K562 (cell line): Measurements from ENCODE around the gene EPO. TPM values are rescaled to one million over a fixed set of nuclear protein-coding genes. Genes with fewer than 3 reads are reported as not detected.

ENCODE experiments used
- ATAC-seq: fragments of 200-7000 bp; cut with Tn5 transposase; 3 replicates; pipeline ENCODE4 v1.9.1; 2020; ENCODE audit warnings: moderate library complexity
- BruUV-seq: library from RNA; stranded (reverse); fragments of 400-500 nt; replicated peaks from 2 replicates; lab custom pipeline; 2021; lab: Mats Ljungman, UMichigan
- CTCF ChIA-PET: fragments of 300-600 bp; formaldehyde crosslinking; extraction: SDS; loops from one replicate; lab custom pipeline; 2021; ENCODE audit warnings: low intra/inter-chr PET ratio; lab: Yijun Ruan, JAX
- POLR2A ChIA-PET: fragments of 300-600, 350-650 bp; sonication (Branson Sonifier 250); formaldehyde crosslinking; extraction: SDS; loops from one replicate; lab custom pipeline; 2021; ENCODE audit warnings: antibody characterized with exemption, inconsistent platforms; lab: Yijun Ruan, JAX
- DNase-seq, 4 experiments: peaks; one replicate each; pipeline versions ENCODE4 v3.0.0 to v3.0.0-alpha.2; 2011 to 2018; ENCODE audit warnings: low spot score in 3 of 4, mixed read lengths in 3 of 4; ENCODE audit errors: extremely low read depth in 1 of 4
- FAIRE-seq: peaks from 2 replicates; lab custom pipeline; 2011; peaks lifted over from hg19 to GRCh38; lab: Jason Lieb, UNC
- H2AFZ ChIP-seq: 2 replicates; pipeline ENCODE4 v1.6.0; 2011; ENCODE audit warnings: low read depth, low read length, control low read depth, inconsistent platforms
- H3K27ac ChIP-seq: fragments of 200-600 bp; 3 replicates; pipeline ENCODE4 v1.8.0; 2011; ENCODE audit warnings: low read depth, mild to moderate bottlenecking, control low read depth, inconsistent platforms, low read length, moderate library complexity, mixed read lengths; ENCODE audit errors: extremely low read depth
- H3K27me3 ChIP-seq, 2 experiments: fragments of 300-600 bp in 1 of 2; 2 replicates in 1 of 2; 3 replicates in 1 of 2; pipeline versions ENCODE4 v1.6.0 to v1.8.0; 2011; ENCODE audit warnings: inconsistent platforms in 2 of 2, low read length in 2 of 2, mild to moderate bottlenecking in 1 of 2, mixed read lengths in 1 of 2, moderate library complexity in 1 of 2; ENCODE audit not compliant: control insufficient read depth in 2 of 2, insufficient read depth in 2 of 2
- H3K36me3 ChIP-seq: fragments of 300-600 bp; 3 replicates; pipeline ENCODE4 v1.8.0; 2011; ENCODE audit warnings: mild to moderate bottlenecking, low read length, inconsistent platforms; ENCODE audit not compliant: control insufficient read depth, insufficient read depth
- H3K4me1 ChIP-seq, 2 experiments: fragments of 200-600 bp in 1 of 2; replicated peaks in 1 of 2; 2 replicates in 1 of 2; 3 replicates in 1 of 2; pipeline versions ENCODE4 v1.5.1 to v1.8.0; 2011; ENCODE audit warnings: inconsistent platforms in 2 of 2, low read length in 2 of 2, mild to moderate bottlenecking in 1 of 2, mixed read lengths in 1 of 2, moderate library complexity in 1 of 2; ENCODE audit not compliant: control insufficient read depth in 2 of 2, insufficient read depth in 2 of 2
- H3K4me2 ChIP-seq: 2 replicates; pipeline ENCODE4 v1.6.1; 2011; ENCODE audit warnings: low read length, control low read depth, inconsistent platforms, mixed read lengths; ENCODE audit not compliant: insufficient read depth
- H3K4me3 ChIP-seq: fragments of 200-600 bp; sonication (generic), shearing (Covaris generic); 2 replicates; pipeline ENCODE4 v1.5.1; 2016; ENCODE audit warnings: control low read depth, inconsistent platforms
- H3K79me2 ChIP-seq: fragments of 200-600 bp; 3 replicates; pipeline ENCODE4 v1.8.0; 2011; ENCODE audit warnings: low read length, inconsistent platforms; ENCODE audit not compliant: control insufficient read depth, insufficient read depth
- H3K9ac ChIP-seq, 2 experiments: 2 replicates each; pipeline versions ENCODE4 v1.6.0 to v1.6.1; 2011; ENCODE audit warnings: low read depth in 2 of 2, low read length in 2 of 2, control low read depth in 1 of 2, inconsistent platforms in 1 of 2, mild to moderate bottlenecking in 1 of 2, mixed read lengths in 1 of 2; ENCODE audit not compliant: insufficient read depth in 1 of 2
- H3K9me1 ChIP-seq: one replicate; pipeline ENCODE4 v1.6.0; 2011; ENCODE audit warnings: inconsistent platforms, mild to moderate bottlenecking, low read length, moderate library complexity; ENCODE audit not compliant: control insufficient read depth, insufficient read depth
- H3K9me3 ChIP-seq: replicated peaks from 2 replicates; pipeline ENCODE4 v1.5.1; 2011; ENCODE audit warnings: low read depth, low read length, inconsistent platforms; ENCODE audit not compliant: control insufficient read depth, insufficient read depth
- H4K20me1 ChIP-seq: replicated peaks from 2 replicates; pipeline ENCODE4 v1.6.1; 2011; ENCODE audit warnings: low read length, inconsistent platforms, mixed read lengths; ENCODE audit not compliant: control insufficient read depth, insufficient read depth
- CBFB ChIP-seq: sonication (generic); formaldehyde crosslinking; IDR thresholded peaks from 2 replicates; pipeline ENCODE4 v1.4.0; 2020; ENCODE audit warnings: mild to moderate bottlenecking, missing genetic modification reagents
- ELF4 ChIP-seq: fragments of 450-650 bp; formaldehyde crosslinking; IDR thresholded peaks from 2 replicates; pipeline ENCODE4 v1.4.0; 2022; ENCODE audit warnings: missing genetic modification characterization
- EP400 ChIP-seq: fragments of 450-650 bp; IDR thresholded peaks from 2 replicates; pipeline ENCODE4 v1.6.1; 2017; ENCODE audit warnings: antibody characterized with exemption, mild to moderate bottlenecking, moderate library complexity
- ETV5 ChIP-seq: sonication (generic); formaldehyde crosslinking; IDR thresholded peaks from 2 replicates; pipeline ENCODE4 v1.4.0; 2020; ENCODE audit warnings: low read depth, mild to moderate bottlenecking, missing genetic modification reagents
- GTF2E2 ChIP-seq: fragments of 200-800 bp; sonication (Bioruptor generic); IDR thresholded peaks from 2 replicates; pipeline ENCODE4 v1.6.1; 2016; ENCODE audit warnings: missing genetic modification characterization, missing compliant biosample characterization
- HLTF ChIP-seq: fragments of 450-650 bp; IDR thresholded peaks from 2 replicates; pipeline ENCODE4 v1.6.1; 2016
- MXI1 ChIP-seq: IDR thresholded peaks from 2 replicates; pipeline ENCODE4 v1.6.1; 2011; ENCODE audit warnings: low read depth, mild to moderate bottlenecking, improper control_type of control experiment, low read length
- NFATC3 ChIP-seq: fragments of 450-650 bp; IDR thresholded peaks from 2 replicates; pipeline ENCODE4 v1.6.1; 2017; ENCODE audit warnings: mild to moderate bottlenecking
- PML ChIP-seq: IDR thresholded peaks from 2 replicates; pipeline ENCODE4 v1.6.1; 2012; ENCODE audit warnings: low read length, inconsistent platforms
- POLR2AphosphoS5 ChIP-seq: IDR thresholded peaks from 2 replicates; pipeline ENCODE4 v1.6.1; 2011; ENCODE audit warnings: mild to moderate bottlenecking, low read depth, low read length, moderate library complexity; ENCODE audit not compliant: control insufficient read depth, insufficient read depth
- SLC30A9 ChIP-seq: fragments of 250-450 bp; sonication (Bioruptor Pico); IDR thresholded peaks from 2 replicates; pipeline ENCODE4 v1.8.0; 2022; ENCODE audit warnings: mild to moderate bottlenecking, moderate library complexity
- SPI1 ChIP-seq: IDR thresholded peaks from 2 replicates; pipeline ENCODE4 v1.6.1; 2011; ENCODE audit warnings: low read depth, low read length, control low read depth, borderline replicate concordance
- ZNF121 ChIP-seq: sonication (generic); formaldehyde crosslinking; conservative IDR thresholded peaks from 2 replicates; pipeline ENCODE4 v1.8.0; 2022; ENCODE audit warnings: missing genetic modification reagents
- WGBS: fragments of 100-300 bp; shearing (Covaris generic); methylation state at CpG from one replicate; pipeline ENCODE4 v1.1.6; 2016; ENCODE audit warnings: low coverage, mixed read lengths; ENCODE audit not compliant: insufficient coverage; ENCODE audit errors: missing lambda C conversion rate; 5-methylcytosine and 5-hydroxymethylcytosine counted together
- in situ Hi-C: fragments of 300-500 bp; cut with MboI; formaldehyde crosslinking; loops from 4 replicates; pipeline ENCODE4 v1.15.0; 2018; ENCODE audit warnings: inconsistent platforms, mixed read lengths
- intact Hi-C: fragments of 100-400 bp; cut with micrococcal nuclease; formaldehyde crosslinking; loops from 2 replicates; pipeline ENCODE4 v1.14.2; 2022
- polyA plus RNA-seq, 8 experiments: library from polyadenylated mRNA; depleted of rRNA in 4 of 8; stranded (reverse) in 5 of 8; unstranded in 3 of 8; fragments of >200 nt; fragmentation: Nextera tagmentation in 2 of 8; fragmentation: Illumina TruSeq in 1 of 8; extraction: Ambion mirVana in 2 of 8; extraction: Trizol in 1 of 8; gene quantifications; 2 replicates each; pipeline versions ENCODE4 v1.2.1 to v1.2.3, GENCODE V29; 2011 to 2014; ENCODE audit warnings: inconsistent platforms in 1 of 8, missing spikeins in 1 of 8
- total RNA-seq, 7 experiments: library from RNA; depleted of rRNA in 6 of 7; stranded (reverse); fragments of >200 nt in 6 of 7; fragmentation: Illumina TruSeq in 2 of 7; extraction: Trizol in 2 of 7; gene quantifications; 2 replicates each; pipeline versions ENCODE4 v1.2.1 to v1.2.3, GENCODE V29; 2011 to 2021; ENCODE audit warnings: low replicate concordance in 1 of 7
- TF ChIP-seq, protein P1 (sequence below): fragments of 250-450 bp; sonication (Bioruptor Pico); IDR thresholded peaks from 2 replicates; pipeline ENCODE4 v1.8.0; 2022; ENCODE audit warnings: inconsistent platforms, mild to moderate bottlenecking, moderate library complexity, borderline replicate concordance
- TF ChIP-seq, protein P2 (sequence below): fragments of 250-450 bp; sonication (Bioruptor Pico); IDR thresholded peaks from 2 replicates; pipeline ENCODE4 v1.4.0; 2020; ENCODE audit warnings: mild to moderate bottlenecking

The EPO gene
- total and polyA plus RNA-seq, 9 of the 15 experiments (the other 6 are each of a cell fraction or from before 2014, with no cell fraction given) = 0.06 to 0.41 (median 0.07) TPM; not detected in 6

GRCh38 chr7:100675581-100676350, 44.5 kb upstream of the EPO start (continued):
- TF ChIP-seq, protein P1, sequence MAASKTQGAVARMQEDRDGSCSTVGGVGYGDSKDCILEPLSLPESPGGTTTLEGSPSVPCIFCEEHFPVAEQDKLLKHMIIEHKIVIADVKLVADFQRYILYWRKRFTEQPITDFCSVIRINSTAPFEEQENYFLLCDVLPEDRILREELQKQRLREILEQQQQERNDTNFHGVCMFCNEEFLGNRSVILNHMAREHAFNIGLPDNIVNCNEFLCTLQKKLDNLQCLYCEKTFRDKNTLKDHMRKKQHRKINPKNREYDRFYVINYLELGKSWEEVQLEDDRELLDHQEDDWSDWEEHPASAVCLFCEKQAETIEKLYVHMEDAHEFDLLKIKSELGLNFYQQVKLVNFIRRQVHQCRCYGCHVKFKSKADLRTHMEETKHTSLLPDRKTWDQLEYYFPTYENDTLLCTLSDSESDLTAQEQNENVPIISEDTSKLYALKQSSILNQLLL (CRISPR knock-in tag) = no peak
- no peak for TF ChIP-seq HLTF
- TF ChIP-seq MXI1 = peak; percentile 92
- TF ChIP-seq SPI1 = peak; percentile 90
- TF ChIP-seq, all 486 proteins: peak for 46

DNA sequence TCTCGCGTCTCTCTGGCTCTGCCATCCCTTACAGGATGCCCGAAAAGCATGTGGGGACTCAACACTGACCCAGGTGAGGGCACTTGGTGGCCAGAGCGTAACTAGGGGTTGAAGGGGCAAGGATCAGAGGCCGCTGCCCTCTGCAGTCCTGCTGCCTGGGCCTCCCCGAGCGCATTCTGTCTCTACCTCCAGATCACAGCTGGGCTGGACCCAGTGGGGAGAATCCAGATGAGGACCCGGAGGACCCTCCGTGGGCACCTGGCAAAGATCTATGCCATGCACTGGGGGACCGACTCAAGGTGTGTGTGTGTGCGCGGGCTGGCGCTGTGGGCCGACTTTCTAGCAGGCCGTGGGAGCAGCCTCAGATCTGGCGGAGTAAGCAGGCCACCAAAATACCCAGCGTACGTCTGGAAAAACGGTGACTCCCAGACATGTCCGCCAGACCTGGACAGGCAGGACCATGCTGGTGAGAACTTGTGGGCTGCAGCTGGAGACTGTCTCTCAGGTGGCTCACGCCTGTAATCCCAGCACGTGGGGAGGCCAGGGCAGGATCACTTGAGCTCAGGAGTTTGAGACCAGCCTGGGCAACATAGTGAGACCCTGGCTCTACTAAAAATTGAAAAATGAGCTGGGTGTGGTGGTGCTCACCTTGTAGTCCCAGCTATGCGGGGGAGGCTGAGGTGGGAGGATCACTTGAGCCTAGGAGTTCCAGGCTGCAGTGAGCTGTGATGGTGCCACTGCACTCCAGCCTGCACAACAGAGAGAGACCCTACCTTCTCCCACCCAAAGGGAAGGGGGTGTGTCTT, 43.6 kb upstream of the EPO start:
- no peak overlapping the region for H2AFZ ChIP-seq
- no peak for DNase-seq
- CTCF ChIA-PET = no interaction called here
- WGBS = 92% methylated on average over 20 of the region's 23 CpGs
- no peaks in the 10 kb centered on the region for H3K27me3 ChIP-seq
- H3K4me2 ChIP-seq = peak overlapping the region; percentile 40
- H3K36me3 ChIP-seq = peaks cover 55% of the 10 kb centered on the region; the same call in 2 of the 3 replicates
- intact Hi-C loops = no loop called here
- BruUV-seq = TSS peak; percentile 26
- H3K79me2 ChIP-seq = peaks cover 46% of the 10 kb centered on the region
- peaks cover 4 to 84% of the 10 kb centered on the region in 2 experiments for H3K4me1 ChIP-seq
- in situ Hi-C loops = no loop called here
- TF ChIP-seq CBFB (CRISPR knock-in tag) (peak; percentile 62; the same call in 1 of the 2 replicates), PML (no peak), NFATC3 (no peak), ELF4 (no peak), EP400 (no peak), SLC30A9 (CRISPR knock-in tag) (no peak), POLR2AphosphoS5 (0 out of 2 replicates have a peak, but pooled peaks have one; percentile 4), GTF2E2 (tag) (no peak), ZNF121 (peak; percentile 66), ETV5 (CRISPR knock-in tag) (0 out of 2 replicates have a peak, but pooled peaks have one; percentile 31)
- TF ChIP-seq, protein P2, sequence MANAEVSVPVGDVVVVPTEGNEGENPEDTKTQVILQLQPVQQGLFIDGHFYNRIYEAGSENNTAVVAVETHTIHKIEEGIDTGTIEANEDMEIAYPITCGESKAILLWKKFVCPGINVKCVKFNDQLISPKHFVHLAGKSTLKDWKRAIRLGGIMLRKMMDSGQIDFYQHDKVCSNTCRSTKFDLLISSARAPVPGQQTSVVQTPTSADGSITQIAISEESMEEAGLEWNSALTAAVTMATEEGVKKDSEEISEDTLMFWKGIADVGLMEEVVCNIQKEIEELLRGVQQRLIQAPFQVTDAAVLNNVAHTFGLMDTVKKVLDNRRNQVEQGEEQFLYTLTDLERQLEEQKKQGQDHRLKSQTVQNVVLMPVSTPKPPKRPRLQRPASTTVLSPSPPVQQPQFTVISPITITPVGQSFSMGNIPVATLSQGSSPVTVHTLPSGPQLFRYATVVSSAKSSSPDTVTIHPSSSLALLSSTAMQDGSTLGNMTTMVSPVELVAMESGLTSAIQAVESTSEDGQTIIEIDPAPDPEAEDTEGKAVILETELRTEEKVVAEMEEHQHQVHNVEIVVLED (CRISPR knock-in tag) = no peak
- H3K27ac ChIP-seq = no peak overlapping the region
- peak overlapping the region in 1 of 2 experiments; percentile 94; a peak in 2 of 4 replicates for H3K9ac ChIP-seq
- H3K9me1 ChIP-seq = no peaks in the 10 kb centered on the region
- FAIRE-seq = peak; percentile 42
- H3K9me3 ChIP-seq = no peaks in the 10 kb centered on the region
- peaks cover 22% of the 10 kb centered on the region; the same call in 1 of the 2 replicates for H4K20me1 ChIP-seq
- POLR2A ChIA-PET = interaction anchor here (0.6 to 1.9 kb wide), 8 partner anchors 13 to 249 kb away, joined by 3 to 6 read pairs (median 4); partner anchors contain the start of genes GIGYF1, POP7 and ZCWPW1
- H3K4me3 ChIP-seq = peak overlapping the region; percentile 99; the same call in 1 of the 2 replicates
- ATAC-seq = no peak
